Measurements from ENCODE around the gene ADARB2.

DNA sequence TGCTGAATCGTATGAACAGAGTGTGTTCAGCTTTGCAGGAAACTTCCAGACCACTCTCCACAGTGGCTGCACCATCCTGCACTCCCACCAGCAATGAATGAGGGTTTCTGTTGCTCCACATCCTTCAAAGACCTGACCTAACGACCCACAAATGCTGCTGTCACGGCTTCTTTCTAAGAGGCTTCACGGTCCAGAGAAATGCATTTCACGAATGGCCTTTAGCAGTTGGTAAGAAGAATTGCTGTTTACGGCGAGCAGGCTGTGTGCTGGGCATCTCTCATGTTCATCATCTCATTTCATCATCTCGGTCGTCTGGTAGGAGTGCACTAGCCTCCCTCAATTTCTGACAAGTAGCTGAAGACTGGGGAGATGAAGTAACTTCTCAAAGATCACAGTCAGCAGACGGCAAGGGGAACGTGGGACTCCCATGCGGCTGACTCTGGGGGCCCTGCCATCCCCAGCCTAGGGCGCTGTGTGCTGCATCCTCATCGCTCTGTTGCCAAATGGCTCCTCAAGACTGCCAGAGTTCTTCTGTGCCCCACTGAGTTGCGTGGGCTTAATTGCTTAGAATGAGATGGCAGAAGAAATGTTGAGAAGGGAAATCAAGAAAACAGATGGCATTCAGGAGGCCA is 72.9 kb downstream of the ADARB2 start:
- TF ChIP-seq EZH2 (IDR thresholded peaks at IDR 0.05; ENCODE audit: insufficient read depth, poor library complexity, severe bottlenecking) (no peak), EZH2phosphoT487 (IDR thresholded peaks at IDR 0.05; ENCODE audit: insufficient read depth, low read depth) (no peak)
